EH (cell line): ENCODE data around the gene TAS1R2.
A peak's percentile ranks its signal among the peaks of the same experiment; 100 is the strongest.

ENCODE experiments used
- DNase-seq: peaks from one replicate; pipeline ENCODE4 v3.0.0-alpha.2; 2015; ENCODE audit warnings: low read depth

Gene TAS1R2

DNA sequence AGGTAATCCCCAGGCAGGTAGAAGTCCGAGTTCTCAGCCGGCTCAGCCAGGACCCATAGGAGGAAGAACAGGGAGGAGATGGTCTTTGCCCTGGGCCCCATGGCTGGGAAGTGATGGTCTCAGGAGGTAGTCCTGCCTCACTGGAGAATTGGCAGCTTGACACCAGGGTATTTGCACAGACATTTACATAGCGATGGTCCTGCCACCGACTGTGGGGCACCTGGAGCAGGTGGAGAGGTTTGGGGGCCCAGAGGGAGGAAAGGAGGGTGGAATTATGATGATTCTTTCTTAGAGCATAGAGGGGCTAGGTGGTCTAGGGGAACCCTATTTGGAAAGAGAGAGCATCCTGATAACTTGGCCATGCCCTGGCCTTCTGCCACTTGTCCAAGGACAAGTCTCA lies at the start of gene TAS1R2:
Gene TAS1R2 (minus strand): TSS at position 101 of the 400 bp plus-strand sequence. CDS start 0 bp downstream, at position 101.
- no peak for DNase-seq

- no peak for DNase-seq
These were observed 48.7 kb upstream of the TAS1R2 start for GRCh38 chr1:18907917-18908845.

GRCh38 chr1:18907021-18907916 lies 47.8 kb upstream of the TAS1R2 start:
- peak; percentile 73 for DNase-seq

- no peak for DNase-seq
These were observed 43.9 kb upstream of the TAS1R2 start for GRCh38 chr1:18903291-18903756.

GRCh38 chr1:18902523-18903290 lies 43.2 kb upstream of the TAS1R2 start, which contains the start of gene ALDH4A1:
Gene ALDH4A1, minus strand, starts transcription at chr1:18902555. Its CDS starts 32 bp downstream, at chr1:18902523.
- DNase-seq = peak; percentile 99

DNA sequence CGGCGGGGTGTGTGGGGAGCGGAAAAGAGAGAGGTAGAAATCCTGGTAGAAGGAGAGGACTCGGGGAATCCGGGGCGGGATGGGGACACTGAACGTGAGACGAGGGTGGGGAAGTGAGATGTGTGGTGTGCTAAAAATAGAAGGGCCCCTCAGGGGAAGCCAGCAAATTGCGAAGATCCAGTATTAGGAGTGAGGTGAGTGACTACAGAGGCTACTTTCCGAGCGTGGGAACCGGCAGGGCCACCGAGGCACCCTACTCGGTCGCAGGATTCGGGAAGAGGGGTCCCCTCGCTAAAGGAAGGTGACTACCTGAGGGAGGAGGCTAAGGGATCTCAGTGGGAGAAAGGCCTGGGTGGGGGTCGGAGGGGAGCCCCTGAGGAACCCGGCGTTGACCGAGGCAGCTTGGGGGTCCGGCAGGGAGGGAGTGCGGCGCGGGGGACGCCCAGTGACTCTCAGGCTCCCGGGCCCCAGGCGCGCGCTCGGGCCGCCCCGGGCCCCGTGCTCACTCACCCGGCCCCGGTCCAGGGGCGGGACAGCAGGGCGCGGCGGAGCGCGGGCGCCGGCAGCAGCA lies 42.6 kb upstream of the TAS1R2 start:
- peak; percentile 63 for DNase-seq

- no peak for DNase-seq
These were observed 41.9 kb upstream of the TAS1R2 start for GRCh38 chr1:18901147-18901951.

DNA sequence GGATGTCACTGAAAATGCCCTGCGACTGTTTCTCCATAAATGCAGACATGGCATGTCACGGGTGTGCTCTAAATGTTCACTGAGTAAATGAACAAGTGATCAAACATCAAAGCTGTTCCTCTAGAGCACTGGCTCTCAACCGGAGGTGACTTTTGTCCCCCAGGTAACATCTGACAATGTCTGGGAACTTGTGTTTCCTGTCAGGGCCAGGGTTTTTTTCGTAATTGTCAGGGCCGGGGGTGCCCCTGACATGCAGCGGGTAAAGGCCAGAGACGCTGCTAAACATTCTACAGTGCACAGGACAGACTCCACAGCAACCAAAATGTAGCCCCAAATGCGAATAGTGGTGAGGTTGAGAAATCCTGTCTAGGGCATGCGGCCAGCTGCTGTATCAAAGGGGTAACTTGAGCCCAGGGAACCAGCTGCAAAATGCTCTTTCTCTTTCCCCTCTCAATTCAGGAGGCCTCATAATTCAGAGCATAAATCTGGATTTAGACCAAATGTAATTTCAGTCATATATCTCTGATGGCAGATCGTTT lies 40.9 kb upstream of the TAS1R2 start:
- DNase-seq = no peak

DNA sequence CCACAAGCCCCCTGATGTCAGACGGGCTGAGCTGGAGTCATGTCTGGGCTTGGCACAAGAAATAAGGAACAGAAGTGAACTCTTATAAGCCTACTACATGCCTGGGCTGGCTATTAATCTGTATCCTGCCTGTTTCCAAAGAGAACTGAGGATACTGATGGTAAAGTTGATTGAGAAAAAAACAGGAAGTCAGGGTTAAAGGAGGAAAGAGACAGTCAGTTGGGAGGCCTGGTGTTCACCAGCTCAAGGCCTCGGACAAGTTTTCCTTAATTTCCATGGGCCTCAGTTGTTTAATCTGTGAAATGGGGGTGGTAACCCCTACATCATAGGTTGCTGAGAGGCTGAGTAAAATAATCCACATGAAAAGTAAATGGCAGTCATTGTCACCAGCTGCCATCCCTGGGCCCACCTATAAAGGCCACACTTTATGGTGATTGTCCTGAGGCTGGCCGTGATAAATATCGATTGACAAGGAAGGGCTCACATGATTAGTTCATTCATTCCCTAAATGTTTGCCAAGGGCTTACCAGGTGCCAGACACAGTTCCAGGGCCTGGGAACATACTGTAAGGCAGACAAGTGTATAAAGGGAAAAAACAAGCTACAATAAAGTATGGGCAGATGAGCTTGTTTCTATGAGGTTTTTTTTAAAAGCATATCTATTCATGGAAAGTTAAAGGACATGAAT lies 40.0 kb upstream of the TAS1R2 start:
- DNase-seq = no peak

DNA sequence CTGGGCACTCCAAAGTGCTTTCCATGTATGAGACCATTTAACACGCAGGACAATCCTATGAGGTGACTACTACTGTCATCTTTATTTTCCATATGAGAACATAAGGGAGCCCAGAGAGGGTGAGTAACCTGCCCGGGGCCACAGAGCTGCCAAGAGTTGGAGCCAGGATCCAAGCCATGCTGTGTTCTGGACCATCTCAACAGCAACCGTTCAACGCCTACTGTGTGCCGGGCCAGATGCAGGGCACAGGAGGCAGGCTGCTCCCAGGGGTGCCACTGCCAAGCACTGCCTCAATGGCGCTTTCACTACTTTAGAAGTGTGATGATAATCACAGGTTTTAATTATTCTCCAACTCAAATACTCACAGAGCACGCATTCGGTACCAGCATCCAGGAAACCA lies 39.1 kb upstream of the TAS1R2 start:
- no peak for DNase-seq

DNA sequence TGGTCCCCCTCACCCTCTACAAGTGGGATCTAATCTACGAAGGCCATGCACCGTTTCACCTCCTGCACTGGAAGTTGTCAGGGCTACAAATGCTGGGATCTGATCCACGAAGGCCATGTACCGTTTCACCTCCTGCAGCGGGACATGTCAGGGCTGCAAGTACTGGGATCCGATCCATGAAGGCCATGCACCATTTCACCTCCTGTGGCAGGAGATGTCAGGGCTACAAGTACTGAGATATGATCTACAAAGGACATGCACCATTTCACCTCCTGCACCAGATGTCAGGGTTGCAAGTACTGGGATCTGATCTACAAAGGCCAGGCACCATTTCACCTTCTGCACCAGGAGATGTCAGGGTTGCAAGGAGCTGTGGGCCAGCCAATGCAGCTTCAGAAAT lies 35.9 kb upstream of the TAS1R2 start:
- no peak for DNase-seq

- DNase-seq = peak; percentile 70
These were observed 33.7 kb upstream of the TAS1R2 start for GRCh38 chr1:18893120-18893519.

- DNase-seq = peak; percentile 77
These were observed 32.4 kb upstream of the TAS1R2 start for GRCh38 chr1:18891858-18892257.

DNA sequence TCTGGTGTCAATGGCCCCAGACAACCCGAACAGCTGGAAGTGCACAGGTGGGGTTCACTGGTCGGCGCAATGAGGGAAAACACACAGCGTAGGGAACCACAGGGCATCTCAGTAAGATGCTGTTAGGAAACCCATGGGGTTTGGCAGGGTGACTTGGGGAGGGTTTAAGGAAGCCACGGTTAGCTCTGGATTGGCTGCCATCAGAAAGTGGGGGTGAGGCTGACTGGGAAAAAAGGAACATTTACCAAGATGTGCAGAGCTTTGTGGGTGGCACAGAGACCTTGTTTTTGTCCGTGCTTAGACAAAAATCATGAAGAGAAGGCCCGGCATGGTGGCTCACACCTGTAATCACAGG lies 31.9 kb upstream of the TAS1R2 start:
- no peak for DNase-seq

GRCh38 chr1:18890706-18891425 lies 31.4 kb upstream of the TAS1R2 start:
- DNase-seq = peak; percentile 87

DNA sequence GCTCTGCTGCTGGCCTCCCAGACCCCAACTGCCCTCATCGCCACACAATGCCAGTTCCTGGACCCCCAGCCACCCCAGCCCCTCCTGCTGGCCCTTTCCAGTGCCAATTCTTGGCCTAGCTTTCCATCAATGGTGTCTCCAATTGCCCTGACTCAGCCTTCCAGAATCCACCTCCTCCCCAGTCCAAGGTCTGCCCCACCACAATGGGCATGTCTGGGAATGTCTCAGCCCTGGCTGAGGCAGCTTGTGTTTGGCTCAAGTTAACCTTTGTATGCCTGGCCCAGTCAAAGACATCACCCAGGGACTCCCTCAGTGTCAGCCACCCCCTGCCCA lies 26.5 kb upstream of the TAS1R2 start:
- peak; percentile 74 for DNase-seq

DNA sequence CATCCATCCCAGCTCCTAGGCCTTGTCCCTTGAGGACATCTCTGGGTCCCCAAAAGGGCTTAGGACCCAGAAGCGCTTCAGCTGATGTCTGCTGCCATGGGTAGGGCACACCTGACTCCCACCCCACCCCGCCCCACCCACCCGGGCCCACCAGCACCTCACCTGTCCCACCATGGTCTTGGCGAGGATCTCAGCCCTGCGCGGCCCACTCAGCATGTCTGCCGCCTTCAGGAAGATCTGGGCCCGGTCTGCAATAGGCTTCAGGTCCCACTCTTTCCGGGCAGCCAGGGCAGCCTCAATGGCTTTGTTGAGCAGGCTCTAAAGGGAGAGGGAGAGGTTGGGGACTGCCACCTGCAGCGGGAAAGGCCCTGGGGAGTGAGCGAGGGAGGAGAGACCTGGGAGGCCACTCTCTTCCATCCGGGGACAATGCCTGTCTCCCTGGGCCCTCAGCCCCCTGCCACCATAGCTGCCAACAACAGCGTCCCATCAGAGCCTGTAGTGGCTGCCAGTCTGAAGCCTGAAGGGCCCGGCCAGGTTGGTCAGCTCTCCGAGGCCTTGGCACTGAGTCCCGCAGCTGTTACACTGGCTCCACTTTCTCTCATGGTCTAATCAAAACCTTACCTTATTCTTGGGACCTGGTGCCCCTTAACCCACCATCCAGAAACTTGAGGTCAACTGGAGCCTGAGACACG lies 26.0 kb upstream of the TAS1R2 start:
- DNase-seq = no peak

DNA sequence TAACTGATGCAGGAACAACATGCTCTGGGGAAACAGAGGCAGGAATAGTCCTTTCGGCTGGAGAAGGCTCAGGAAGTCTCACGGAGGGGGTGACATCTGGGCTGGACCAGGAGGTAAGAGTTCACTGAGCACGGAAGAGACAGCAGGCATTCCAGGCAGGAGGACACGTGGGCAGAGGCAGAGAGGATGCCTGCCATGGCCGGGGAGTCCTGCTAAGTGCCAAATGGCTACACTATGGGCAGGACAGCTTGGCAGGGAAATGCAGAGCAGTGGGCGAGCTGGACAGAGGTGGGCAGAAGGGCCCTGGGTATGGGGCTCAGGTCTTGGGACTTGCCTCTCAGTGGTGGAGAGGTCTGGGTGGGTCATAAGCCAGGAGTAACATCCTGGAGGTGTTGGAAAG lies 25.3 kb upstream of the TAS1R2 start:
- no peak for DNase-seq

GRCh38 chr1:18884419-18884717 lies 24.9 kb upstream of the TAS1R2 start:
- no peak for DNase-seq
